ENCODE measurements around the gene BSND.

DNA sequence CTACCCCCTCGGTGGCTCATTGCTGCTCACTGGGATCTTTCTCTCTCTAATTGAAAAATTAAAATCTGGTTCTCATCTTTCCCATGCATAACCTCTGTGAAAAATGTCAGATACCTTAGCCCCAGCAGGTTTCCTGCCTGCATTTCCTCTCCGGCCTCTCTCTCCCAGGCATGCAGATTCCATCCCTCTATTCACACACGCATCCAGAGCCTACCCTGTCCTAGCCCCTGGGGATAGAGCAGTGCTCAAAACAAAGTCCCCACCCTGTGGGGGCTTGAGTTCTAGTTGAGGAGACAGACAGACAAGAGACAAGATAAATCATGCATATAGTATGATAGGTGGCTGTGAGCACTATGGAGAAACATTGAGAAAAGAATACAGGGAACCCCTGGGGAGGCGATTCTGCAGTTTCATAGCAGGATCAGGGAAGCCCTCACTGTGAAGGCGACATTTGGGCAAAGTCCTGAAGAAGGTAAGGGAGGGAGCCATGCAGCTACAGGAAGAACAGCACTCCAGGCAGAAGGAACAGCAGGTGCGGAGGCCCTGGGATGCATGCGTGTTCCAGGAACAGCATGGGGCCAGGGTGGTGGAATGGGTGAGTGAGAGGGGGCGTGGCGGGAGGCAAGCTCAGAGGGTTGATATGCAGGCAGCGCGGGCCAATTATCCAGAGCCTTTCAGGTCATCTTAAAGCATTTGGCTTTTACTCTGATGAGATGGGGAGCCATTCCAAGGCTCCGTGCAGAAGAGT lies 3.5 kb upstream of the BSND start:
- no peak for TF ChIP-seq CTCF (IDR thresholded peaks at IDR 0.05)
- TF ChIP-seq POLR2AphosphoS5 (IDR thresholded peaks at IDR 0.05) = no peak

Measured in stomach (tissue), 4 donors.